Loucy (cell line): Measurements from ENCODE around the gene ZNF513.

Experiments used
- H2AFZ ChIP-seq: fragments of 200-600 bp; sonication (generic); 2 replicates; pipeline ENCODE4 v1.6.0; 2016; ENCODE audit warnings: antibody characterized with exemption, mild to moderate bottlenecking, low read length, moderate library complexity
- H3F3A ChIP-seq: fragments of 200-600 bp; 2 replicates; pipeline ENCODE4 v1.6.0; 2016; ENCODE audit warnings: antibody characterized with exemption, low read depth, mild to moderate bottlenecking
- H3K27me3 ChIP-seq: fragments of 200-600 bp; sonication (generic); 2 replicates; pipeline ENCODE4 v1.6.1; 2014; ENCODE audit warnings: low read length, mild to moderate bottlenecking; ENCODE audit not compliant: insufficient read depth, poor library complexity, severe bottlenecking
- H3K36me3 ChIP-seq: fragments of 200-600 bp; sonication (generic); 2 replicates; pipeline ENCODE4 v1.6.1; 2016; ENCODE audit warnings: low read length; ENCODE audit not compliant: insufficient read depth
- H3K4me1 ChIP-seq: fragments of 200-600 bp; sonication (generic); 2 replicates; pipeline ENCODE4 v1.5.1; 2014; ENCODE audit warnings: low read length, mild to moderate bottlenecking; ENCODE audit not compliant: insufficient read depth, poor library complexity, severe bottlenecking
- H3K4me2 ChIP-seq: fragments of 200-600 bp; sonication (generic); 2 replicates; pipeline ENCODE4 v1.6.0; 2014; ENCODE audit warnings: antibody characterized with exemption, low read length, low read depth, mild to moderate bottlenecking; ENCODE audit not compliant: poor library complexity, severe bottlenecking
- H3K4me3 ChIP-seq: fragments of 200-600 bp; sonication (generic); 2 replicates; pipeline ENCODE4 v1.5.1; 2014; ENCODE audit warnings: low read length, mild to moderate bottlenecking, mixed read lengths; ENCODE audit not compliant: poor library complexity, severe bottlenecking
- H3K79me2 ChIP-seq: fragments of 200-600 bp; sonication (generic); 2 replicates; pipeline ENCODE4 v1.6.1; 2014; ENCODE audit warnings: low read length; ENCODE audit not compliant: insufficient read depth
- H3K9ac ChIP-seq: fragments of 200-600 bp; sonication (generic); 2 replicates; pipeline ENCODE4 v1.6.0; 2014; ENCODE audit warnings: mild to moderate bottlenecking, low read depth, low read length, moderate library complexity; ENCODE audit not compliant: poor library complexity, severe bottlenecking
- H3K9me2 ChIP-seq: fragments of 200-600 bp; sonication (generic); replicated peaks from 2 replicates; pipeline ENCODE4 v1.6.1; 2016; ENCODE audit warnings: low read depth, low read length, mixed read lengths
- H3K9me3 ChIP-seq: fragments of 200-600 bp; sonication (generic); 2 replicates; pipeline ENCODE4 v1.6.1; 2014; ENCODE audit warnings: mild to moderate bottlenecking, antibody characterized with exemption, low read length, low read depth; ENCODE audit not compliant: insufficient read depth
- H4K20me1 ChIP-seq: fragments of 200-600 bp; sonication (generic); 2 replicates; pipeline ENCODE4 v1.6.0; 2014; ENCODE audit warnings: antibody characterized with exemption, low read length, mild to moderate bottlenecking; ENCODE audit not compliant: insufficient read depth, poor library complexity, severe bottlenecking
- CTCF ChIP-seq: fragments of 200-600 bp; sonication (generic); conservative IDR thresholded peaks from 2 replicates; pipeline ENCODE4 v1.5.1; 2014; ENCODE audit warnings: mild to moderate bottlenecking, antibody characterized with exemption, low read length
- EZH2phosphoT487 ChIP-seq: fragments of 200-600 bp; IDR thresholded peaks from 2 replicates; pipeline ENCODE4 v1.6.1; 2018; ENCODE audit warnings: antibody characterized with exemption, mild to moderate bottlenecking, moderate library complexity, borderline replicate concordance

ZNF513 gene

DNA sequence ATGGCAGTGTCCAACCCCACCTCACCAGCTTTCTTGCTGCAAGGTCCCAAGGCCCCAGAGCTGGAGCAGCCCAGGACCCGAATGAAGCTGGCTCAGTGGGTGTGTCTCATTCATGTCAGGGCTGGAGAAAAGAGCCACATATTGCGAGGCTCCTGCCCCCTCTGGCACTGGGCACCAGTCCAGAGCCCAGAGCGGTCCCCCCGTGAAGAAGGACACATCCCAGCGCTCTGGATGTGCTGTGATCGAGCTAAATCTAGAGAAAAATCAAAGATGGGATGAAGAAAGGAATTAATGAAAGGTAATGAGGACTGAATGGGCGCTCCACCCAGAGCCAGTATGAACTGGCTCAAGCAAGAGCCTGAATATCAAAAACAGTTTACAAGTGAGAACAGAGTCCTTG, 44.4 kb downstream of the ZNF513 start:
- no peaks in the 10 kb centered on the region for H3K79me2 ChIP-seq
- no peaks in the 10 kb centered on the region for H3K4me1 ChIP-seq
- H3K36me3 ChIP-seq: peaks cover 71% of the 10 kb centered on the region
- no peaks in the 10 kb centered on the region for H4K20me1 ChIP-seq
- H3K9me3 ChIP-seq: no peaks in the 10 kb centered on the region
- no peak overlapping the region for H2AFZ ChIP-seq
- no peaks in the 10 kb centered on the region for H3F3A ChIP-seq
- no peaks in the 10 kb centered on the region for H3K9me2 ChIP-seq
- H3K9ac ChIP-seq: no peak overlapping the region
- H3K4me2 ChIP-seq: no peak overlapping the region
- no peak overlapping the region for H3K4me3 ChIP-seq
- H3K27me3 ChIP-seq: no peaks in the 10 kb centered on the region
- TF ChIP-seq EZH2phosphoT487: no peak
- no peak for TF ChIP-seq CTCF

- peaks cover 64% of the 10 kb centered on the region for H3K36me3 ChIP-seq
- H3K4me3 ChIP-seq: no peak overlapping the region
- no peaks in the 10 kb centered on the region for H4K20me1 ChIP-seq
- no peak overlapping the region for H3K9ac ChIP-seq
- H3F3A ChIP-seq: no peaks in the 10 kb centered on the region
- H2AFZ ChIP-seq: no peak overlapping the region
- no peaks in the 10 kb centered on the region for H3K9me2 ChIP-seq
- H3K4me2 ChIP-seq: no peak overlapping the region
- H3K79me2 ChIP-seq: no peaks in the 10 kb centered on the region
- no peaks in the 10 kb centered on the region for H3K4me1 ChIP-seq
- no peaks in the 10 kb centered on the region for H3K27me3 ChIP-seq
- TF ChIP-seq EZH2phosphoT487 (no peak), CTCF (no peak)
- H3K9me3 ChIP-seq: no peaks in the 10 kb centered on the region
Measured at GRCh38 chr2:27335311-27335710, 45.2 kb downstream of the ZNF513 start.
